K562 (cell line): ENCODE measurements around the gene TMEM154. TPM values are rescaled to one million over a fixed set of nuclear protein-coding genes. Genes with fewer than 3 reads are reported as not detected.

Experiments
- ATAC-seq: fragments of 200-7000 bp; cut with Tn5 transposase; 3 replicates; pipeline ENCODE4 v1.9.1; 2020; ENCODE audit warnings: moderate library complexity
- BruUV-seq: library from RNA; stranded (reverse); fragments of 400-500 nt; replicated peaks from 2 replicates; lab custom pipeline; 2021; lab: Mats Ljungman, UMichigan
- CTCF ChIA-PET: fragments of 300-600 bp; formaldehyde crosslinking; extraction: SDS; loops from one replicate; lab custom pipeline; 2021; ENCODE audit warnings: low intra/inter-chr PET ratio; lab: Yijun Ruan, JAX
- POLR2A ChIA-PET: fragments of 300-600, 350-650 bp; sonication (Branson Sonifier 250); formaldehyde crosslinking; extraction: SDS; loops from one replicate; lab custom pipeline; 2021; ENCODE audit warnings: antibody characterized with exemption, inconsistent platforms; lab: Yijun Ruan, JAX
- DNase-seq, 4 experiments: peaks; one replicate each; pipeline versions ENCODE4 v3.0.0 to v3.0.0-alpha.2; 2011 to 2018; ENCODE audit warnings: low spot score in 3 of 4, mixed read lengths in 3 of 4; ENCODE audit errors: extremely low read depth in 1 of 4
- FAIRE-seq: peaks from 2 replicates; lab custom pipeline; 2011; peaks lifted over from hg19 to GRCh38; lab: Jason Lieb, UNC
- H2AFZ ChIP-seq: 2 replicates; pipeline ENCODE4 v1.6.0; 2011; ENCODE audit warnings: low read depth, low read length, control low read depth, inconsistent platforms
- H3K27ac ChIP-seq: fragments of 200-600 bp; 3 replicates; pipeline ENCODE4 v1.8.0; 2011; ENCODE audit warnings: low read depth, mild to moderate bottlenecking, control low read depth, inconsistent platforms, low read length, moderate library complexity, mixed read lengths; ENCODE audit errors: extremely low read depth
- H3K27me3 ChIP-seq, 2 experiments: fragments of 300-600 bp in 1 of 2; 2 replicates in 1 of 2; 3 replicates in 1 of 2; pipeline versions ENCODE4 v1.6.0 to v1.8.0; 2011; ENCODE audit warnings: inconsistent platforms in 2 of 2, low read length in 2 of 2, mild to moderate bottlenecking in 1 of 2, mixed read lengths in 1 of 2, moderate library complexity in 1 of 2; ENCODE audit not compliant: control insufficient read depth in 2 of 2, insufficient read depth in 2 of 2
- H3K36me3 ChIP-seq: fragments of 300-600 bp; 3 replicates; pipeline ENCODE4 v1.8.0; 2011; ENCODE audit warnings: mild to moderate bottlenecking, low read length, inconsistent platforms; ENCODE audit not compliant: control insufficient read depth, insufficient read depth
- H3K4me1 ChIP-seq, 2 experiments: fragments of 200-600 bp in 1 of 2; replicated peaks in 1 of 2; 2 replicates in 1 of 2; 3 replicates in 1 of 2; pipeline versions ENCODE4 v1.5.1 to v1.8.0; 2011; ENCODE audit warnings: inconsistent platforms in 2 of 2, low read length in 2 of 2, mild to moderate bottlenecking in 1 of 2, mixed read lengths in 1 of 2, moderate library complexity in 1 of 2; ENCODE audit not compliant: control insufficient read depth in 2 of 2, insufficient read depth in 2 of 2
- H3K4me2 ChIP-seq: 2 replicates; pipeline ENCODE4 v1.6.1; 2011; ENCODE audit warnings: low read length, control low read depth, inconsistent platforms, mixed read lengths; ENCODE audit not compliant: insufficient read depth
- H3K4me3 ChIP-seq: fragments of 200-600 bp; sonication (generic), shearing (Covaris generic); 2 replicates; pipeline ENCODE4 v1.5.1; 2016; ENCODE audit warnings: control low read depth, inconsistent platforms
- H3K79me2 ChIP-seq: fragments of 200-600 bp; 3 replicates; pipeline ENCODE4 v1.8.0; 2011; ENCODE audit warnings: low read length, inconsistent platforms; ENCODE audit not compliant: control insufficient read depth, insufficient read depth
- H3K9ac ChIP-seq, 2 experiments: 2 replicates each; pipeline versions ENCODE4 v1.6.0 to v1.6.1; 2011; ENCODE audit warnings: low read depth in 2 of 2, low read length in 2 of 2, control low read depth in 1 of 2, inconsistent platforms in 1 of 2, mild to moderate bottlenecking in 1 of 2, mixed read lengths in 1 of 2; ENCODE audit not compliant: insufficient read depth in 1 of 2
- H3K9me1 ChIP-seq: one replicate; pipeline ENCODE4 v1.6.0; 2011; ENCODE audit warnings: inconsistent platforms, mild to moderate bottlenecking, low read length, moderate library complexity; ENCODE audit not compliant: control insufficient read depth, insufficient read depth
- H3K9me3 ChIP-seq: replicated peaks from 2 replicates; pipeline ENCODE4 v1.5.1; 2011; ENCODE audit warnings: low read depth, low read length, inconsistent platforms; ENCODE audit not compliant: control insufficient read depth, insufficient read depth
- H4K20me1 ChIP-seq: replicated peaks from 2 replicates; pipeline ENCODE4 v1.6.1; 2011; ENCODE audit warnings: low read length, inconsistent platforms, mixed read lengths; ENCODE audit not compliant: control insufficient read depth, insufficient read depth
- BCOR ChIP-seq: fragments of 450-650 bp; IDR thresholded peaks from 2 replicates; pipeline ENCODE4 v1.6.1; 2016
- BRD4 ChIP-seq: fragments of 200-600 bp; sonication (generic); IDR thresholded peaks from 2 replicates; pipeline ENCODE4 v1.6.1; 2017; ENCODE audit warnings: inconsistent platforms
- CREB1 ChIP-seq, 2 experiments: sonication (generic) in 1 of 2; formaldehyde crosslinking in 1 of 2; IDR thresholded peaks; 2 replicates each; pipeline versions ENCODE4 v1.6.1 to v1.8.0; 2012 to 2022; ENCODE audit warnings: inconsistent platforms in 1 of 2, mild to moderate bottlenecking in 1 of 2, missing genetic modification reagents in 1 of 2, moderate library complexity in 1 of 2
- HNRNPK ChIP-seq: fragments of 200-400 bp; formaldehyde crosslinking; IDR thresholded peaks from one replicate; pipeline ENCODE4 v1.6.1; 2018; ENCODE audit warnings: mild to moderate bottlenecking, low read depth, low read length; ENCODE audit not compliant: poor library complexity, severe bottlenecking
- KLF16 ChIP-seq: IDR thresholded peaks from 2 replicates; pipeline ENCODE4 v1.6.1; 2016; ENCODE audit warnings: antibody characterized with exemption
- MYBL2 ChIP-seq, 2 experiments: fragments of 450-650 bp in 1 of 2; sonication (generic) in 1 of 2; formaldehyde crosslinking in 1 of 2; IDR thresholded peaks; 2 replicates each; pipeline versions ENCODE4 v1.6.1 to v1.8.1; 2017 to 2022; ENCODE audit warnings: borderline replicate concordance in 1 of 2, inconsistent platforms in 1 of 2, low read depth in 1 of 2, mild to moderate bottlenecking in 1 of 2, missing genetic modification reagents in 1 of 2, moderate library complexity in 1 of 2
- PCBP1 ChIP-seq: fragments of 200-400 bp; formaldehyde crosslinking; IDR thresholded peaks from 2 replicates; pipeline ENCODE4 v1.6.1; 2018; ENCODE audit warnings: mild to moderate bottlenecking, low read depth, low read length; ENCODE audit not compliant: poor library complexity, severe bottlenecking
- SPI1 ChIP-seq: IDR thresholded peaks from 2 replicates; pipeline ENCODE4 v1.6.1; 2011; ENCODE audit warnings: low read depth, low read length, control low read depth, borderline replicate concordance
- TGIF2 ChIP-seq: sonication (generic); formaldehyde crosslinking; IDR thresholded peaks from 2 replicates; pipeline ENCODE4 v1.8.1; 2022; ENCODE audit warnings: mild to moderate bottlenecking, missing genetic modification reagents, moderate library complexity
- TSHZ1 ChIP-seq: fragments of 250-450 bp; sonication (Bioruptor Pico); IDR thresholded peaks from 2 replicates; pipeline ENCODE4 v1.4.0; 2020; ENCODE audit warnings: mild to moderate bottlenecking, moderate library complexity
- ZNF280A ChIP-seq: fragments of 450-650 bp; IDR thresholded peaks from 2 replicates; pipeline ENCODE4 v1.6.1; 2018; ENCODE audit warnings: mild to moderate bottlenecking, low read depth; ENCODE audit not compliant: partially characterized antibody
- WGBS: fragments of 100-300 bp; shearing (Covaris generic); methylation state at CpG from one replicate; pipeline ENCODE4 v1.1.6; 2016; ENCODE audit warnings: low coverage, mixed read lengths; ENCODE audit not compliant: insufficient coverage; ENCODE audit errors: missing lambda C conversion rate; 5-methylcytosine and 5-hydroxymethylcytosine counted together
- in situ Hi-C: fragments of 300-500 bp; cut with MboI; formaldehyde crosslinking; loops from 4 replicates; pipeline ENCODE4 v1.15.0; 2018; ENCODE audit warnings: inconsistent platforms, mixed read lengths
- intact Hi-C: fragments of 100-400 bp; cut with micrococcal nuclease; formaldehyde crosslinking; loops from 2 replicates; pipeline ENCODE4 v1.14.2; 2022
- polyA plus RNA-seq, 8 experiments: library from polyadenylated mRNA; depleted of rRNA in 4 of 8; stranded (reverse) in 5 of 8; unstranded in 3 of 8; fragments of >200 nt; fragmentation: Nextera tagmentation in 2 of 8; fragmentation: Illumina TruSeq in 1 of 8; extraction: Ambion mirVana in 2 of 8; extraction: Trizol in 1 of 8; gene quantifications; 2 replicates each; pipeline versions ENCODE4 v1.2.1 to v1.2.3, GENCODE V29; 2011 to 2014; ENCODE audit warnings: inconsistent platforms in 1 of 8, missing spikeins in 1 of 8
- total RNA-seq, 7 experiments: library from RNA; depleted of rRNA in 6 of 7; stranded (reverse); fragments of >200 nt in 6 of 7; fragmentation: Illumina TruSeq in 2 of 7; extraction: Trizol in 2 of 7; gene quantifications; 2 replicates each; pipeline versions ENCODE4 v1.2.1 to v1.2.3, GENCODE V29; 2011 to 2021; ENCODE audit warnings: low replicate concordance in 1 of 7

The TMEM154 gene
- total and polyA plus RNA-seq, 9 of the 15 experiments (the other 6 are each of a cell fraction or from before 2014, with no cell fraction given), result 0.13 to 1.8 (median 0.58) TPM

- no peaks in the 10 kb centered on the region for H3K9me1 ChIP-seq
- no peak for TF ChIP-seq MYBL2 (IDR thresholded peaks at IDR 0.05; ENCODE audit: low read depth)
- TF ChIP-seq MYBL2 (CRISPR knock-in tag; IDR thresholded peaks at IDR 0.05; ENCODE audit: borderline replicate concordance), result no peak
- TF ChIP-seq ZNF280A, result no peak
- TF ChIP-seq KLF16, result no peak
- TF ChIP-seq BCOR, result no peak
- no peak for TF ChIP-seq HNRNPK
- no peak for TF ChIP-seq BRD4
- no peak for TF ChIP-seq CREB1 (IDR thresholded peaks at IDR 0.05)
- no peak for TF ChIP-seq CREB1 (CRISPR knock-in tag; IDR thresholded peaks at IDR 0.05)
- no peak for TF ChIP-seq TGIF2 (CRISPR knock-in tag)
- TF ChIP-seq SPI1, result no peak
- TF ChIP-seq PCBP1, result no peak
- no peak for TF ChIP-seq TSHZ1 (CRISPR knock-in tag)
Measured at GRCh38 chr4:152613351-152613750, 66.4 kb downstream of the TMEM154 start.

More at GRCh38 chr4:152613351-152613750, 66.4 kb downstream of the TMEM154 start:
- H2AFZ ChIP-seq, result no peak overlapping the region
- ChIA-PET CTCF (no interaction called here), POLR2A (no interaction called here)
- H3K79me2 ChIP-seq, result no peaks in the 10 kb centered on the region
- in situ Hi-C loops, result no loop called here
- peaks cover 48 to 54% of the 10 kb centered on the region in 2 experiments for H3K27me3 ChIP-seq
- ATAC-seq (no peak; the same call in 2 of the 3 replicates), DNase-seq (no peak), FAIRE-seq (no peak)
- H3K4me1 ChIP-seq, result no peaks in the 10 kb centered on the region
- H3K9me3 ChIP-seq, result no peaks in the 10 kb centered on the region
- H3K9ac ChIP-seq, result no peak overlapping the region
- H3K4me3 ChIP-seq, result no peak overlapping the region
- H4K20me1 ChIP-seq, result no peaks in the 10 kb centered on the region; the same call in 1 of the 2 replicates
- 0% methylated on average over 3 of the region's 3 CpGs for WGBS
- H3K27ac ChIP-seq, result no peak overlapping the region
- intact Hi-C loops, result no loop called here
- no TSS peak for BruUV-seq
- no peaks in the 10 kb centered on the region for H3K36me3 ChIP-seq
- no peak overlapping the region for H3K4me2 ChIP-seq
